ENCODE results near the gene MAN2B2. TPM values are rescaled to one million over a fixed set of nuclear protein-coding genes. Genes with fewer than 3 reads are reported as not detected.

MAN2B2 gene
- total and polyA plus RNA-seq, 2 of the 8 experiments (the other 6 are each of a cell fraction or from before 2014, with no cell fraction given): 3.3 to 4.0 TPM

- no peaks in the 10 kb centered on the region for H3K27me3 ChIP-seq (replicated peaks in 1 of 4; ENCODE audit: control insufficient read depth in 3 of 4, extremely low read depth in 1 of 4, insufficient read depth in 3 of 4, low read length in 3 of 4)
- H2BK15ac ChIP-seq (ENCODE audit: low read length): no peak overlapping the region
- H3K9me3 ChIP-seq (ENCODE audit: insufficient read depth in 2 of 2, low read depth in 1 of 2, low read length in 1 of 2): no peaks in the 10 kb centered on the region
- H3K79me2 ChIP-seq (ENCODE audit: control insufficient read depth in 1 of 2, insufficient read depth in 2 of 2, low read length in 2 of 2): no peaks in the 10 kb centered on the region
- no peak overlapping the region for H3K14ac ChIP-seq (ENCODE audit: insufficient read length)
- no peak overlapping the region for H3K27ac ChIP-seq (ENCODE audit: low read depth, low read length)
- no peak overlapping the region for H2AFZ ChIP-seq (ENCODE audit: low read length)
- H3K4me1 ChIP-seq (replicated peaks in 1 of 4; ENCODE audit: control insufficient read depth in 3 of 4, insufficient read depth in 4 of 4, low read length in 3 of 4): no peaks in the 10 kb centered on the region; a peak in 2 of 7 replicates
- H3K23me2 ChIP-seq (ENCODE audit: low read depth, low read length): no peaks in the 10 kb centered on the region
- no peak overlapping the region for H2BK5ac ChIP-seq (ENCODE audit: low read depth, low read length)
- TF ChIP-seq CTCF (IDR thresholded peaks at IDR 0.05; ENCODE audit: control extremely low read depth in 1 of 3, insufficient read depth in 1 of 3, low read depth in 1 of 3, low read length in 3 of 3): no peak
- TF ChIP-seq USF2 (IDR thresholded peaks at IDR 0.05; ENCODE audit: low read length): peak; percentile 6; the same call in 1 of the 2 replicates
- TF ChIP-seq TAF1 (IDR thresholded peaks at IDR 0.05; ENCODE audit: low read depth, low read length): no peak
- TF ChIP-seq BCL11A (IDR thresholded peaks at IDR 0.05; ENCODE audit: low read depth in 2 of 2, low read length in 2 of 2): no peak
- no peak for TF ChIP-seq ATF2 (IDR thresholded peaks at IDR 0.05; ENCODE audit: low read length)
- FAIRE-seq: no peak
- no peak overlapping the region for H3K4me3 ChIP-seq (ENCODE audit: extremely low read depth in 1 of 4, insufficient read depth in 2 of 4, low read depth in 3 of 4, low read length in 4 of 4)
- no peak overlapping the region for H2AK5ac ChIP-seq (ENCODE audit: low read depth, low read length)
- H3K79me1 ChIP-seq (ENCODE audit: low read depth, low read length): no peaks in the 10 kb centered on the region
- H4K5ac ChIP-seq (ENCODE audit: insufficient read length, low read depth, low read length): no peak overlapping the region
- H3K9ac ChIP-seq (replicated peaks in 1 of 4; ENCODE audit: extremely low read depth in 1 of 4, low read depth in 3 of 4, low read length in 3 of 4): no peak overlapping the region
- H3K56ac ChIP-seq (replicated peaks; ENCODE audit: insufficient read length, low read depth, low read length): no peak overlapping the region
- no peak overlapping the region for H4K91ac ChIP-seq (replicated peaks; ENCODE audit: insufficient read length, low read length)
- CTCF ChIA-PET (ENCODE audit: partially characterized antibody): interaction anchor here (0.7 to 0.9 kb wide), 2 partner anchors 16 to 26 kb away, joined by 3 read pairs; no protein-coding TSS in a partner anchor
- H3K23ac ChIP-seq (ENCODE audit: insufficient read length): no peak overlapping the region
- no peak overlapping the region for H2BK120ac ChIP-seq (replicated peaks; ENCODE audit: low read depth, low read length)
- peaks cover 2 to 7% of the 10 kb centered on the region in 2 experiments for H4K20me1 ChIP-seq (replicated peaks in 1 of 2; ENCODE audit: control insufficient read depth in 1 of 2, insufficient read depth in 2 of 2, low read length in 2 of 2)
- no peak overlapping the region for H2BK12ac ChIP-seq (ENCODE audit: low read depth, low read length)
- no peak overlapping the region for H2BK20ac ChIP-seq (ENCODE audit: low read length)
- DNase-seq (ENCODE audit: low read depth in 1 of 2, low spot score in 2 of 2): peak in 1 of 2 experiments; percentile 59
- POLR2A ChIA-PET (ENCODE audit: partially characterized antibody): no interaction called here
- no peak overlapping the region for H3K4ac ChIP-seq (replicated peaks; ENCODE audit: insufficient read length, low read depth, low read length)
- H3K18ac ChIP-seq (ENCODE audit: extremely low read depth, low read length): no peak overlapping the region
- no peak overlapping the region for H4K8ac ChIP-seq (ENCODE audit: extremely low read depth, insufficient read depth, low read length)
- H3K4me2 ChIP-seq (ENCODE audit: insufficient read depth in 1 of 2, low read depth in 2 of 2, low read length in 2 of 2): no peak overlapping the region
- WGBS, 2 experiments (ENCODE audit: extremely low coverage in 1 of 2, insufficient coverage in 1 of 2, insufficient read length in 1 of 2, insufficient replicate concordance in 2 of 2, low coverage in 1 of 2, low lambda C conversion rate in 2 of 2, missing lambda C conversion rate in 1 of 2): 72% methylated on average over 16 of the region's 16 CpGs; no CpG with 5 or more reads in 1 of the 2 experiments
- H3K36me3 ChIP-seq (ENCODE audit: control insufficient read depth in 2 of 4, insufficient read depth in 4 of 4, low read length in 3 of 4): no peaks in the 10 kb centered on the region; a peak in 1 of 8 replicates
Measured at GRCh38 chr4:6595897-6596537, 21.0 kb downstream of the MAN2B2 start.

Data from H1 (cell line).